GM21717 (cell line): ENCODE measurements around the gene WNK2.
A peak's percentile ranks its signal among the peaks of the same experiment; 100 is the strongest.
"Not testable (repeated sequence)": the region's sequence is repeated elsewhere in the genome, so short reads cannot be mapped to it uniquely, and the experiment has no call there.

Experiments used
- ATAC-seq: cut with Tn5 transposase; IDR thresholded peaks from one replicate; pipeline ENCODE4 v1.9.1; 2021; ENCODE audit warnings: mild to moderate bottlenecking, moderate library complexity; ENCODE audit not compliant: unreplicated experiment

The WNK2 gene

GRCh38 chr9:93183663-93184431 is at the start of gene WNK2:
Gene WNK2, plus strand, starts transcription at chr9:93184139. Its CDS starts 791 bp downstream, at chr9:93184930.
- no peak for ATAC-seq

GRCh38 chr9:93134740-93135444 is 49.0 kb upstream of the WNK2 start:
- no peak for ATAC-seq

- no peak for ATAC-seq
Measured at GRCh38 chr9:93136011-93136440, 47.9 kb upstream of the WNK2 start.

- ATAC-seq = no peak
Measured at GRCh38 chr9:93137362-93137761, 46.6 kb upstream of the WNK2 start.

GRCh38 chr9:93138171-93138764 is 45.7 kb upstream of the WNK2 start:
- ATAC-seq = no peak

GRCh38 chr9:93139365-93140182 is 44.4 kb upstream of the WNK2 start:
- no peak for ATAC-seq

- no peak for ATAC-seq
Measured at GRCh38 chr9:93141771-93142483, 42.0 kb upstream of the WNK2 start.

GRCh38 chr9:93143830-93144530 is 40.0 kb upstream of the WNK2 start:
- no peak for ATAC-seq

GRCh38 chr9:93146696-93147095 is 37.2 kb upstream of the WNK2 start:
- not testable (repeated sequence) for ATAC-seq

- ATAC-seq = no peak
Measured at GRCh38 chr9:93147632-93148031, 36.3 kb upstream of the WNK2 start.

- ATAC-seq = no peak
Measured at GRCh38 chr9:93148721-93149120, 35.2 kb upstream of the WNK2 start.

- ATAC-seq = no peak
Measured at GRCh38 chr9:93149361-93149760, 34.6 kb upstream of the WNK2 start.

- ATAC-seq = no peak
Measured at GRCh38 chr9:93151097-93151784, 32.7 kb upstream of the WNK2 start.

- no peak for ATAC-seq
Measured at GRCh38 chr9:93154293-93154903, 29.5 kb upstream of the WNK2 start.

- no peak for ATAC-seq
Measured at GRCh38 chr9:93155716-93156474, 28.0 kb upstream of the WNK2 start.

- peak; percentile 56 for ATAC-seq
Measured at GRCh38 chr9:93156475-93157008, 27.4 kb upstream of the WNK2 start.

GRCh38 chr9:93159601-93160471 is 24.1 kb upstream of the WNK2 start:
- ATAC-seq = peak; percentile 70
